Endometrial microvascular endothelial cells (primary cell): Measurements from ENCODE around the gene HOXA9. TPM values are rescaled to one million over a fixed set of nuclear protein-coding genes. Genes with fewer than 3 reads are reported as not detected.

Experiments
- in situ Hi-C: cut with HindIII; loops from 2 replicates; pipeline ENCODE4 v1.10.0; 2017; ENCODE audit warnings: low sequenced_read_pairs, low pct_unique_long_range_greater_than_20kb; ENCODE audit errors: inconsistent ontology term
- total RNA-seq: library from RNA; depleted of rRNA; stranded (reverse); fragments of >200 nt; gene quantifications from one replicate; pipeline ENCODE4 v1.2.3, GENCODE V29; 2015; ENCODE audit errors: inconsistent ontology term

Gene HOXA9
- total RNA-seq: 47.0 TPM

DNA sequence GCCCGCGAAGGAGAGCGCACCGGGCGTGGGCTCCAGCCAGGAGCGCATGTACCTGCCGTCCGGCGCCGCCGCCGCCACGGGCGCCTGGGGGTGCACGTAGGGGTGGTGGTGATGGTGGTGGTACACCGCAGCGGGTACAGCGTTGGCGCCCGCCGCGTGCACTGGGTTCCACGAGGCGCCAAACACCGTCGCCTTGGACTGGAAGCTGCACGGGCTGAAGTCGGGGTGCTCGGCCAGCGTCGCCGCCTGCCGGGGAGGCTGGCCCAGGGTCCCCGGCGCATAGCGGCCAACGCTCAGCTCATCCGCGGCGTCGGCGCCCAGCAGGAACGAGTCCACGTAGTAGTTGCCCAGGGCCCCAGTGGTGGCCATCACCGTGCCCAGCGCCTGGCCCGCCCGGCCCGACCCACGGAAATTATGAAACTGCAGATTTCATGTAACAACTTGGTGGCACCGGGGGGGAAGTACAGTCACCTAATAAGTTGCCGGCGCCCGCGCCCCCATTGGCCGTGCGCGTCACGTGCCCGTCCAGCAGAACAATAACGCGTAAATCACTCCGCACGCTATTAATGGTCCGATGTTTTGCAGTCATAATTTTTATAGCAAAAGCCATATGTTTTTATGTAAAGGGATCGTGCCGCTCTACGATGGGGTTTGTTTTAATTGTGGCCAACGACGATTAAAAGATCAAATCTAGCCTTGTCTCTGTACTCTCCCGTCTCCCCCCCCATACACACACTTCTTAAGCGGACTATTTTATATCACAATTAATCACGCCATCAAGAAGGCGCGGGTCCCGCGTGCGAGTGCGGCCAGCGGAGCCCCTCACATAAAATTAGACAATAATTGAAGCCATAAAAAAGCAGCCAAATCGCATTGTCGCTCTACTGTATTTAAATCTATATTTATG is at the start of gene HOXA9:
Gene HOXA9 (minus strand): TSS at position 449 of the 907 bp plus-strand sequence. CDS start 80 bp downstream, at position 369.
- in situ Hi-C loops: no loop called here

DNA sequence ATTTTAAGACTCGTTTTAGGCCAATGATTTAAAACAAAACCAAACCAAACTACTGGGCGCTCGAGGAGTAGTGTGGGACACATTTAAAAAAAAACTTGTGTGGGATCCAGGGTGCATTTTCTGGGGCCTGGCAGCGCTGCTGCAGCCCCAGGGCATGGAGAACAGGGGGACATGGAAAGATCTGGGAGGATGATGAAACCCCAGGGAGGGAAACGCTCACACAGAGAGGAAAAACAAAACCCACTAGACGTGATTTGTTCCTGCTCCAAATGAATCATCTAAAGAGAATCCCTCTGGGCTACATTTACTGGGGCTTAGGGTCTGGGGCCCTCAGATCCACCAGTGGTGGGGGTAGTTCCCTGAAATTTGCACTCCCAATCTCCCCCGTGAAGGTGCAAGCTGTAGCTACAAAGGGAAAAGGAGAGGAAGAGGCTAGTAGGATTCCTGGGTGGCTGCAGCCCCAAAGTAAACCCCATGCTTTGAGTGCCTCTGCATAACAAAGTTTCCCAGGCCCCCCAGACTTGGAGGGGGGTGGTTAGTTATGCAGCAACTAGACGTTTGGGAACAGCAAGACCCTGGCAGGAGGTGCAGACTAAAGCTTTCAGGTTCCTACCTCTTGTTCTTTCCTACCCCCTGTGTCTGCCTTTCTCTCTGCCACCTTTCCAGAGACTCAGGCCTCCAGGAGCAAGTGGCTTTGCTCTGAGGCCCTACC is 49.1 kb upstream of the HOXA9 start:
- in situ Hi-C loops: loop anchor here (25.0 kb wide), 1 partner anchor 373 kb away; no protein-coding TSS in a partner anchor

DNA sequence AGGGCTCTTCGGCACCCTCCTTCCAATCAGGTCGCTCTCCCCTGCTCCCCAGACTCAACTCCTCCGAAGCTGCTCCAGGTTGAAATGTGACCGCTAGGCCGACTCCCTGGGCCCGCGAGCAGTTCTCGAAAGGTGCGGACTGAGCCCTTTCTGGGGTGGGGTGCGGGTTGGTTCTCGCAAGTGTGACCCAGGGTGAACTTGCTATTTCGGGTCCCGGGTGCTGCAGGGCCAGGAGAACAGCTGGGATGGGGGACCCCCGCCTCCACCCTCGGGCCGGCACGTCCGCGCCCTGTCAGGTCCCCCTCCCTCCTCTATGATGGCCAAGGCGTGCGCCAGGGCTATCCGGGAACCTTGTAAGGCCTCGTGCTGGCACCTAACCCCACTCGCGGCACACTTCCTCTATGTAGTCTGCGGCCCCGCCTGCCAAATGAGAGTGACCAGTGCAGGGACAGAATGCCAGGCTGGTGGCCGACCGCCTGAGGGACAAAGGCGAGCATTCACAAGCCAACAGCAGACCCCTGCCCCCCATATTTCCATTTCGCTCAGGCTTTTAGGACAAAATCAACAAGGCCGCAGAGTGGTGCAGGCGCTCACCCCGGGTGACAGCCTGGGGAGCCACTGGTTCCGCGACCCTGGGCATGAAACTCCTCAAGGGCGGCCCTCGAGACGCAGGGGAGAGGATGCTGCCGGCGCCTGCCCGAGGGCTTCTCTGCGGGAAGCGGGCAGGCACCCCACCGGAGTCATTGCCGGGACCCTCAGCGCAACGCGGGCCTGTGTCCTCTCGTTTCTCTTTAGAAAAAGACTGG is 48.3 kb upstream of the HOXA9 start:
- in situ Hi-C loops: loop anchor here (25.0 kb wide), 1 partner anchor 374 kb away; no protein-coding TSS in a partner anchor

DNA sequence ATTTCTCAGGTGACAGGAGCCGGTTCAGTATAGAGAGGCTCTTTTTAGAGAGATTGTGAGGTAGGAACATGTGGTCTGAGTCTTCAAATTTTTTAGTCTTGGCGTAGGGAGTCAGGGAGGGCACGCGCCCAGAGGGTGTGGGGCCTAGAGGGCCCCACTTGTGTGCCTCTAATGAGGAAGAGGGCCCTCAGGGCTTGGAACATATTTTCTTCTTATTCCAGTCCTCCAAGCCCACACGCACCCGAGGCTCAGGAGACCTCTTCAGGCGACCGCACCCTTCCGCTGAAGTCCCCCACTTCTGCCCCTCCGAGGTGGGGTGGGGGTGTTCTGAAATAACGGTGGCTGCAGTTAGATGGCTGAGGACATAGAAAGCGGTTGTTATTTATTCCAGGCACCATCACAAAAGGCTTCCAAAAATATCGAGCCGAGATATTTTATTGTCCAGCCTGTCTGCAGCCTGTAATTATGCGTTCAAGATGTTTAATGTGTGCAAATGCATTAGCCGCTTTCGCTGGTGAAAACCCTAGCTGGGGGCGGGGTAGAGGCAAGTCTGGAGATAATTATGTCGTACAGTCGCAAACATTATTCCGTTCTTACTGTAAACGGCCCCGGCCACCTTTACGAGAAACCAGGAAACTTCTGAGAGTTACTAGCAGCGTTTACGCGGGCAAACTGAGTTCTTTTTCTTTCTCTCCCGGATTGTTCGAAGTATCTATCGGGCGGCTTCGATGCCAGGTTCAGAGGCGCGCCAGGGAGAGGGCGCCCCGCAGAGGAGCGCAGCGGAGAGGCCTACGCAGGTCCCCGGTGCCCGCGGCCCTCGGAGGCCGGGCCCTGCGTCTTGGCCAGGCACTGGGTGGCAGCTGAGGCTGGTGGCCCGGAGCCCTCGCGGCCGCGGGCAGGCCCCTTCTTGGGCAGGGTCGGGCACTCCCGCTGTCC is 47.4 kb upstream of the HOXA9 start:
- in situ Hi-C loops: loop anchor here (25.0 kb wide), 1 partner anchor 375 kb away; no protein-coding TSS in a partner anchor

DNA sequence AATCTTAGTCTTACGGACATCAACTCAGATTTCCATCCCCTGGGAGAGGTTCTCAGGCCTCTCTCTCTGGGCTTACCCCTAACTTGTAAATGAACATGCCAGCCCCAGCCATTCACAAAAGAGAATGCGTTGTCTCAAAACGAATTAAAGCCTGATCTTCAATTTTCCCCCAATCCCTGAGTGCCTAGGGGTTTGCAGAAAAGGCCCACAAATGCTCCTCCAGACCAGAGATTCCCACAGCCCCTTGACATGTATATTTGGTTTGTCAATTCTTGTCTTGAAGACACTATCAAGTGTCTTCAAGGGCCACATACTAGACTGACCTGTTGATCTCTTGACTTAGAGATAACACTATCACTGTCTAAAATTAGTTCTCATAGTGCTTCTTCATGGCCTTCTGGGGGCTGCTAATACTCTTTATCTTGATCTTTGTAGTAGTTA is 46.4 kb upstream of the HOXA9 start:
- in situ Hi-C loops: loop anchor here (25.0 kb wide), 1 partner anchor 376 kb away; no protein-coding TSS in a partner anchor

DNA sequence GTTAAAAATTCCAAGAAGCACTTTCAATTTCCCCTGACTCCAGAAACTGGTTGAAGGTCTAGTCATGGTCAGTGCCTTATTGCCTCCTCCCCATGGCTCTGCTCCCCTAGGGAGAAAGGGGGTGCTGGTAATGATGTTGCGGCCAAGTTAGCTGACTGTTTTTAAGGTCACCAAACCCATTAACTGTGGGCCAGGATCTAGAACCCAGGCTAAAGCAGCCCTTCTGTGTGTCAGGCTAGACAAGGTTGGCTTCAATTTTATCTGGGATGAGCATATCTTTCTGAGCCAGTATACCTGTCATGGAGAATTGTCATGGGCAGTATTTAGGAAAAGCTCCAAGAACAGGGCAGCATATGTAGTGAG is 45.7 kb upstream of the HOXA9 start:
- in situ Hi-C loops: loop anchor here (25.0 kb wide), 1 partner anchor 376 kb away; no protein-coding TSS in a partner anchor

DNA sequence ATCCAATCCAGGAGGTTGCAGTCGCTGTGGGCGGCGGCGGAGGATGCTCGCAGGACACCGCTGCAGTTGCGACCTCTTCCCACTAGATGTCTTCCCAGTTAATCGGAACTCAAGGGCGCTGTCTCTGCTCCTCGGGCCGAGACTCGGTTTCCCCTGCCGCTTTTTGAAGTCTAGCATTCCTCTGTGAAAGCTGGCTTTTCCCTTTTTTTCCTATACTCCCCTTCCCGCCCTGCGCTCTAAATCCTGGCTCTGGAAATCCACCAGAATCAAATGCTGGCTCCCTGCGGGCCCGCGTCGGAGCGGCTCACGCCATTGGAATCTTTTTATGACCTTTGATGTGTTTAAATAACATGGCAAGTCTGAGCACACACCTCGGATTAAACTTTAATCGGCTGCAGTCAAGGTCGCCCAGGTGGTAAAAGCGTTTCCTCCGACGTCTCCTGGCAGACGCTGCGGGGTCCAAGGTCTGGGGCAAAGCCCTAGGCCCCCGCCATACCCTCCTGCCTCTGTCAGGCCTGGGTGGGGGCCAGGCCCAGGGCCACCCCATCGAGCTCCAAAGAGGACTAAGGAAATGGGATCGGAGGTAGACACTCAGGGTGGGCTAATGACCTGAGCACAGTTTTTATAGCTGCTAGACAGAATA is 45.2 kb upstream of the HOXA9 start:
- in situ Hi-C loops: loop anchor here (25.0 kb wide), 1 partner anchor 377 kb away; no protein-coding TSS in a partner anchor

DNA sequence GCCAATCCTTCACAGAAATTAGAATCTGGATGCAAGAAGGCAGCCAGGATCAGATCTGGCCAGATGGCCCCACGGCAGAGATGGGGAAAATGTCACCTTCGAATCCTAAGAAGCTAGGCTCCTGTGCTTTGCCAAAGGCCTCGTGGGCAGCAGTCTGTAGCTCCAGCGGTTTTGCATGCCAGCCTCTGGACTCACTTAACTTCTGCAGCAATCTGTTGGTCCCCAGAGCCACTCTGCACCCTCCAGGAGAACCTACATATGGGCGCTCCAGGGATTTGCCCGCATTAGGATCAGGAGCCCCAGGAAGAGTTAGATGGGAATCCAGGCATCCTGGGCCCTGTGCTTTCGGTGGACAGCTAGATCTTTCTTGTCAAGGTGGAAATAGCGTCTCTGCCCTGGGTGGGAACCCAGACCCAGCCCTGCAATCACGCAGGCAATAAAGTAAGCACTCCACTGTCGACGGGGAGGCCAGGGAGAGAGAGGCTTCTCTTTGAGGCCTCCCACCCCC is 44.6 kb upstream of the HOXA9 start:
- in situ Hi-C loops: loop anchor here (25.0 kb wide), 1 partner anchor 377 kb away; no protein-coding TSS in a partner anchor

DNA sequence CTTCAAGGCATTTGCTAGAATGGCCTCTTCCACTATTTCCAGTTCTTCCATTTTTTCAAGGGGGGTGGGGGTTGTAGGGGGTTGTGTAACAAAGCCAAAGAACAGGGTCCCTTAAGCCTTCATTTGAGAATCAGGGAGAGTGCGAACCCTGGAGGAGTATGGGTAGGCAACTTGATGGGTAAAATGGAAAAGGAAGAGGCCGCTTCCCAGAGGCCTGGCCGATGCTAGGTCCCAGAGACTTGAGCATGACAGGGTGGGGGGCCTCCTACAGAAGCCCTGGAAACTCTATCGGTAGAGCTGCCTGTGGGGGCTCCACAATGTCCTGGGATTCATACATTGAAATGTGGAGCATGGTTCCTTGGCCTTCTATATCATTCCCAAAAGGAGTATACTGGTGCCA is 43.7 kb upstream of the HOXA9 start:
- in situ Hi-C loops: loop anchor here (25.0 kb wide), 1 partner anchor 378 kb away; no protein-coding TSS in a partner anchor

DNA sequence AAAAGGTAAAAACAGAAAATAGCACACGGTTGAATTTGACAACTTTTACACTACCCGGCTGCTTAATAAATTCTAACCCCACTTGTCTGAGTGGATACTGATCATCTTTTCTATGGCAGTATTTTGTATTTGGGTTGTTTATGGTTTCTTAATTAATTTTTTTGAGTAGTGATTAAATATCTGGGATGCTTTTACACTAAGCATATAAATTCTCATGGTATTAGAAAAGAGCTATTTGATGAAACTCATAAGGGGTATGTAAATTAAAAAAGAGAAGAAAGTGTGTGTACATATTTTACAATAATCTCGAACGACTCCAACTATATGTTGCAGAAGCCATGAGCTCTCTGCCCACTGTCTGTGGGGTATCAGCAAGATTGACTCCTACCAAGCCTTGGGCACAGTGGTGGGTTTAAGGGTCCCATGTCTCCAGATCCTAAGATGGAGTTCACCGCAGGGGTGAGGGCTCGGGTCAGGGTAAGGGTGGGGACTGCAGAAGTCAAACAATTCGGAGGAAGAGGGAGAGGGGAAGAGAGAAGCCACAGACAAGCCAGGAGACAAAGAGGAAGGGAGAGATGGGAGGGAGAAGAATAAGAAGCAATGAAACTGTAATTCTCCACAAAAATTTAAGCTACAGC is 42.1 kb upstream of the HOXA9 start:
- in situ Hi-C loops: loop anchor here (25.0 kb wide), 1 partner anchor 380 kb away; no protein-coding TSS in a partner anchor

DNA sequence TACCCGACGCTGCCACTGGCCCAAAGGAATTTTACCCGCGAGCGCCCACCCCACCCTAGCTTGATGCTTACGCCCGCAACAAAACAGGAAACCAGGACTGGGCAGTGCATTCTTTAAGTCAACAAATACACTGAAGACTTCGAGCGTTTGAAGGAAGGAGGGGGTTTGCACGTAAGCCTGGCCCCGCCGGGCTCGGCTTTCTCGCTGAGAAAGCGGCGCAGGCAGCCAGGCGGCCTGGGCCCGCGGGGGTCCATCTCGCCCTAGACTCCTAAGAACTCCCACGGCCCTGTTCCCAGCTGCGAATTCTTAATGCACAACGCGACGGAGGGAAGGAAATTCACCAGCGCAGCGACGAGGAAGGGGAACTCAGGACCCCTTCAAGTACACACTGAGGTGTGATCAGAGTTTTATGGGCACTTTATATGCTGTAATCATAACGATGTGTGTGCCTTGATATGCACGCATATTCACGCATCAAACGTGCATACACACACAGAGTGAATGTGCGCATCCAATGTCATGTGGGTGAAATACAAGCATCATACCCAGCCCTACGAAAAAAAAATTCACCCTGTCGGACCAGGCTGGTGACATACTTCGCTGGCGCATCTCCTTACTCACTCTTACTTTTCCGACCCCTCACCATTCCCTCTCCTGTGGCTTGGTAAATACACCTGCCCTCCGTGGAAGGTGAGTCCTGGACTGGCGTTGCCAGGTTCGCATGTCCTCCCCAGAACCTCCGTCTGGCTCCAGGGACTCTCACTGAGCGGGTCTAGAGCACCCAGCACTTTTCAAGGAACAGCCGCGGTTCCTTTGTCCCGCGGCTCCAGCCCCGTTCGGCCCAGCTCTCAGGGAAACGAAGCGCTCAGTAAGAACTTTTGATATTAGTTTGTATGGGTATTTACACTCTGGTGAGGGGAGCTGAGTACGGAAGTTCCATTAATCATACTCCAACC is 40.3 kb upstream of the HOXA9 start:
- in situ Hi-C loops: loop anchor here (25.0 kb wide), 1 partner anchor 382 kb away; no protein-coding TSS in a partner anchor

DNA sequence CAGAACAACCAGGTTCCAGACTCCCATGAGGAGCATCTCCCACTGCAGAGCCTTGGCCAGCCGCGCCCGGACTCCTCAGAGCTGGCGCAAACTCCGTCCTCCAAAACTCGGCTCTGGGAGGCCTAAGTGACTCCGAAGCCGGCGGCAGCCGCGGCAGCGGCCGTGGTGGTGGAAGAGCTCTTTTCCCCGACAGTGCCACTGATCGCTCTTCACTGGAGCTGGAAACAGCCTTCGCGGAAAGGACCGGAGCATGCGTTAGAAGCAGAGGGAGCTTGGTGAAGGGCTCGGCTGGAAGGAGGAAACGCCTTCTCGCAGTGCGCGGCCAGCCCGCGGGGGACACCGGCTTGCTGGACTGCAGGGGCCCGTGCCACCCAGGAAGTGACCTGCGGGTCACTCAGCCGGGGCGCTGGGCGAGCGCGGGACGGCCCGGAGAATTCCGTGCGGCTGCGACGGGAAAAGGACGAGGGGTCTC is 39.5 kb upstream of the HOXA9 start:
- in situ Hi-C loops: loop anchor here (25.0 kb wide), 1 partner anchor 382 kb away; no protein-coding TSS in a partner anchor

DNA sequence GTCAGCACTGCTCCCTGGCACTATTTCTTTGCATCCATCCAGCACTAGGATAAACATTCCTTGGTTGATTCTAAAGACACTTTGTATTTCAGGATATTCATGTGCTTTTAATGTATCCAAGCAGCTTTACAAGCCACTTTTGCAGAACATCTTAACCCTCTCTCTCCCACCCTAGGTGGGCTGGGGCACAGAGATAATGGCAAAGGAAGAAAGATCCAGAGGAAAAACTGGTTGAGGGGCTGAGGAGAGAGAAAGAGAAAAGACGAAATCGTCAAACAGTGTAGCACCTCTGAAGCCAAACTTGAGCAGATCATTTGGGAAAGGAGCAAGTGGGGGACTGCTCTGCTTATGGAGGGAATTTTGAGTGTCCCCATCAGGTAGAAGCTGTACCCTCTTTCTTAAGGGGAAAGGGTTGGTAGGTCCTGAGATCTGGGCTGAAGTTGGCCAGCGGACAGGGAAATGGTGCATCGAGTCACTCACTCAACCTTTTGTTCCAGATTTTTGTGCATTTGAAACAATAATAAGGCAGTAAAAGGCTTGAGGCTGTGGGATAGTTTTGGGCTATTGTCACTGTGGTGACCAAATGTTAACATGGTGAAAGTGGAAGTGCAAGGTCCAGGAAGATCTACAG is 38.7 kb upstream of the HOXA9 start:
- in situ Hi-C loops: loop anchor here (25.0 kb wide), 1 partner anchor 383 kb away; no protein-coding TSS in a partner anchor

DNA sequence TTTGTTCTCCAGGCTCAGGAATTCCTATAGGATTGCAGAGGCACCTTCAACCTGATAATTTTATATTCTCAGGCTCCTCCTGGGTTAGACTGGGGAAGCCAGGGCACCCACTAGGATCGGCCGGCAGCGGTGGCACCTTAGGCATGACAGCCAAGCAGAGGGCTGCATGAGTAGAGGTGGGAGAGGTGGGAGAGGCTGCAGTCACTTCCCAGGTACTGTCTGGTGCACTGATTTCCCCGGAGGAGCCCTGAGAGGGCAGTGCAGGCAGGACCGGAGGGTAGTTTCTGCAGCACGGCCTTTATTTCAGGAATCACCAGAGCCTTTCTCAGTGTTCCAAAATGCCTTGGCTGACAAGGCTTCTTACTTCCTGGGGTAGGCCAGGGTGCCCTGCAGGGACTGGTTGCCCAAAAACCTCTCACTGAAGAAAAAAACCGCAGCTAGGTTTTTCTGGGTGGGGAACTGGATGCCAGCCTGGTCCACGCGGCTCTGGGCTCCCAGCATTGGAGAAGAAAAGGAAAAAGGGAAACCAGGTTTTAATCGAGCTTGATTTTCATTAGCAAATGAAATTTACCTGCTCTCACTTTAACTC is 38.1 kb upstream of the HOXA9 start:
- in situ Hi-C loops: loop anchor here (25.0 kb wide), 1 partner anchor 384 kb away; no protein-coding TSS in a partner anchor
